HG03571 (cell line): ENCODE results near the gene PTTG1IP.

Source experiments
- ATAC-seq: cut with Tn5 transposase; IDR thresholded peaks from one replicate; pipeline ENCODE4 v1.9.1; 2021; ENCODE audit not compliant: unreplicated experiment

The PTTG1IP gene

GRCh38 chr21:44896561-44897286 lies 23.2 kb upstream of the PTTG1IP start:
- ATAC-seq = no peak

DNA sequence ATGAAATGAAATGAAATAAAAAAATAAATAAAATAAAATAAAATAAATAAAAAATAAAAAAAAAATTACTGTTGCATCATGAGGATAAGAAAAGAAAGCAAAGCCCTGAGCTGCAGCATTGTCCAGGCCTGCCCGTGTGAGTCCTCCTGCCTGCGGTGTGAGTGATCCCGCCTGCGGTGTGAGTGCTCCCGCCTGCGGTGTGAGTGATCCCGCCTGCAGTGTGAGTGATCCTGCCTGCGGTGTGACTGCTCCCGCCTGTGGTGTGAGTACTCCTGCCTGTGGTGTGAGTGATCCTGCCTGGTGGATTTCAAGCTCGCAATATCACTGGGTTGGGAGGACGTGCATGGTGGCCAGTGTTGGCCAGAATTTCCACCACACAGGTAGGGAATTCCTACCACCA lies 22.4 kb upstream of the PTTG1IP start:
- ATAC-seq = no peak

DNA sequence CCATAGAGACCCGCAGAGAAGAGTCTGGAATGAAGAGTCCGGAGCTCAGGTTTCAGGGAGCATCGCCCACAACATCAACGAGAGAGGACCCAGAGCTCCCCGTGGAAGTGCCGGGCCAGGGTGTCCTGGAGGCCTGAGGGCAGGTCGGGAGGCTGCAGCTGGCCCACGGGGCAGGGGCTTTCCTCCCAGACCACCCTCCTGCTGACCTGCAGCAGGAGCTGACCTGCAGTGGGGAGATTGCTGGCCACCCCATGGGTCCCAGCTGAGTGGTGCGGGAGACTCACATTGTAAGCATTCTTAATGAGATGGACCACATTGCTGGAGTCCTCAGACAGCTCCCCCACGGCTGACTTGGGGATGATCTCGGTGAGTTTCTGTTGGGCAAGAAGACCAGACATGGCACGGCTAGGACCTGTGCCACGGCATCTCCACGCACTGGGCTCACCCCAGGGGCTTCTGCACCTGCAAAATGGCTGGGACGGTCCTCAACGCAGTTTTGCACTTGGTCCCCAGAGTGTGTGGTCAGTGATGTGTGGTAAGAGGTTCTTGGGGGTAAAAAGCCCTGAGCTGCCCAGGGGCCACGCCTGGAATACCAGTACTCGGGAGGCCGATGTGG lies 21.3 kb upstream of the PTTG1IP start:
- ATAC-seq = no peak

DNA sequence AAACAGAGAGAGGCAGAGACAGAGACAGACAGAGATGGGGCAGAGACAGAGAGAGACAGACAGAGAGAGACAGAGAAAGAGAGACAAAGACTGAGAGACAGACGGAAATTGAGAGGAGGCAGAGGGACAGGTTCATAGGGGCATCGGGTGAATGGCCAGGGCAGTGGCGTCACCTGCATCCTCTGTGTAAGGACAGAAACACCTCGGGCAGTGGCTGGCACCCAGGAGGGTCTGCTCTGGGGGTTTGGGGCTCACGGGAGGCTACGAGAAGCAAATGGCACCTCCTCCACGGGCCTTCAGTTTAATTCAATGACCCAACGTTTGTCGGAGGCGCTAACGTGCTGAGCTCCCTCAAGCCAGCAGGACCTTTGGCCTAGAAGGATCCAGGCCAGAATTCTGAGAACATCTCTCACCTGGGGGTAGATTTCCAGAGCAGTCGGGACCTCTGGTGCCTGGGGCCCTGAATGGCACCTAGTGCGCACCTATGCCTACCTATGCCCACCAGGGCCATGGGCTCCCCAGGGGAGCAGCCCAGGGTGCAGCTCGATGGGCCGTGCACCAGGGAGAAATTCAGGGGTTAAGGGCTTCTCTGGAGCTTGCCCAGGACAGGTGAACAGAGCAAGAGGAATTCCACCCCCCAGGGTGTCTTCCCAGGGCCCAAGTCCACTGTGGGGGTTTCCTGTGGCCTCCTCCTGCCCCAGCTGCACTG lies 20.6 kb upstream of the PTTG1IP start:
- ATAC-seq = no peak

- no peak for ATAC-seq
Observed at GRCh38 chr21:44893278-44893556, 19.7 kb upstream of the PTTG1IP start.

DNA sequence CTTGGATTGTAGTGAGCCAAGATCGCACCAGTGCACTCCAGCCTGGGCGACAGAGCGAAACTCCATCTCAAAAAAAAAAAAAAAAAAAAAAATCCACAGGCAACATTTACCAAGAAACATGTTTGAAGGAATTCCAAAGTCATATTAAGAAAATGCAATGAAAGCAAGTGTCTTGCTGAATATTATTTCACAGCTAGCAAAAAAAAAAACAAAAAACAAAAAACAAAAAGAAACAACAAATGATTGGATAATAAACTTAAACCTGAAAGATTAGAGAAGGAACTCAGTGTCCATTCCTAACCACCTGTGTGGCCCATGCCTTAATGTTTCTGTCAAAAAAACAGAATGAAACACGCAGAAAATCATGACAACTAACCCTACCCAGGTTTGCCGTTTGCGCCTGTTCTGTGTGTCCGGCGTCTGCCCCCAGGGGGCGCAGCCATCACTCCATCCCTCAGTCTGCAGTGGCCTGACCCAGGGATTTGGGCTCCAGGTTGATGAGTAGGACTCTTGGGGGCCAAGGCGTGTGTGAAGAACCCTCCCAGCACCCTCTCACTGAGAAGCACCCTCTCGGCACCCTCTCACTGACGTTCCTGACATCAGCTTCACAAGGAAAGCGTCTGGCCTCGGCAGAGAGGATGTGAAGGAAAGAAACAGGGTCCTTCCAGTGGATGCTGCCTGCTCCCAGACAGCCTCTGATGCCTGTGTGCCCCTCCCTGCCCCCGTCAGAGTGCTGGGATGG lies 19.2 kb upstream of the PTTG1IP start:
- no peak for ATAC-seq

DNA sequence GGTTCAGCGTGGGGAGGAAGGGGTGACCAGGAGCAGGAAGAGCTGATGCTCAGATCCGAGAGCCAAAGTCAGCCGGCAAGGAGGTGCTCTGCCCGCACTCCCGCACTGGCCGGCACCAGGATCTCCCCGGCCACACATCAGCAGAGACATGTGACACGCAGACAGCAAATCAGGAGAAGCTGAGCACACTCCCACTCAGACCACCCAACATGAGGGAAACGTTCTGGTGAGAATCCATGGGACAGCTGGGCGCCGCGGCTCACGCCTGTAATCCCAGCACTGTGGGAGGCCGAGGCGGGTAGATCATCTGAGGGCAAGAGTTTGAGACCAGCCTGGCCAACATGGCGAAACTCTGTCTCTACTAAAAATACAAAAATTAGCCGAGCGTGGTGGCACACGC lies 18.6 kb upstream of the PTTG1IP start:
- ATAC-seq = no peak

DNA sequence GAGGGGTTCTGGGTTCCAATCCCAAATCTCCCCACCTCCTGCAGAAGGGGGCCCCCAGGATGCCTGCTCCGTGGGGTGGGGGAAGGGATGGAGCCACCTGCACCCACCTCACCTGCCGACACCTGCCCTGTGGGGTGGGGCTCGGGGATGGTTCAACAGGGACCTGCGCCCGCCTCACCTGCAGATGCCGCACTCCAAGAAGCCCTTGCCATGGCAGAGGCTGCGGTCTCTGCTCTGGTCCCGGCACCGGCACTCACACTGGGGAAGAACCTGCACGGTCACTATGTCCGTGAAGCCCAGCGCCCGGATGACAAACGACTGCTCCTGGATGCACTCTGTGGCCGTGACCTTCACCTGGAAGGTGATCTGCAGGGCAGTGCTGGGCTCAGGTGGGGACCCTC lies 18.1 kb upstream of the PTTG1IP start:
- ATAC-seq = no peak

GRCh38 chr21:44890961-44891541 lies 17.6 kb upstream of the PTTG1IP start:
- ATAC-seq = no peak

- no peak for ATAC-seq
Observed at GRCh38 chr21:44890338-44890931, 16.9 kb upstream of the PTTG1IP start.

DNA sequence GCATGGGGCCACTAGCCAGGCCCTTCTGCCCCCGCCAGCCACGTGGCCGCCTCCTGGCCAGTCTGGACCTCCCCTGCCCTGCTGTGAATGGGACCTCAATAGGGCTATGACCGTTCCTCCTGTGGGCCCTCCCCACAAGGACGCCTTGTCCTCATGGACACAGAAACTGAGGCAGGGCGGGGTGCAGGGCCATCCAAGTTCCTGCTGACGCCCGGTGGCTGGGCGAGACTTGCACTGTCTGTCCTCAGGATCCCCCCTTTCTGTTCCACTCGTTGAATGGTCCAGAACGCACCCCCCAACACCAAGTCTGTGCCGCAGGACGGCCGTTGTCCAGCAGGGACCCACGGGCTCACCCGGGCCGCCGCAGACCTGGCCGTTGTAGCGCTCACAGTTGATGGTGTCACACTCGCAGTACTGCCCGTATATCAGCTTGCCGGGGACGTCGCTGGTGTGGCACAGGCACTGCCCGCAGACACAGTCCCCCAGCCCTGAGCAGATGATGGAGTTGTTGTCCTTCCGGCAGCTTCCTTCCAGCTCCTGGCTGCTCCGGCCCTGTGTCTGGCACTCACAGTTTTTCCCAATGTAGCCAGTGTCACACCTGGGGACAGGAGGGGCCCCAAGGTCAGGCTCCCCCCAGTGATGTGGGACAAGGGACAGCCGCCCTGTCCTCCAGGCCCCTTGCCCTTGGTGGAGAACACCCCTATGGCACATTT lies 16.3 kb upstream of the PTTG1IP start:
- no peak for ATAC-seq

DNA sequence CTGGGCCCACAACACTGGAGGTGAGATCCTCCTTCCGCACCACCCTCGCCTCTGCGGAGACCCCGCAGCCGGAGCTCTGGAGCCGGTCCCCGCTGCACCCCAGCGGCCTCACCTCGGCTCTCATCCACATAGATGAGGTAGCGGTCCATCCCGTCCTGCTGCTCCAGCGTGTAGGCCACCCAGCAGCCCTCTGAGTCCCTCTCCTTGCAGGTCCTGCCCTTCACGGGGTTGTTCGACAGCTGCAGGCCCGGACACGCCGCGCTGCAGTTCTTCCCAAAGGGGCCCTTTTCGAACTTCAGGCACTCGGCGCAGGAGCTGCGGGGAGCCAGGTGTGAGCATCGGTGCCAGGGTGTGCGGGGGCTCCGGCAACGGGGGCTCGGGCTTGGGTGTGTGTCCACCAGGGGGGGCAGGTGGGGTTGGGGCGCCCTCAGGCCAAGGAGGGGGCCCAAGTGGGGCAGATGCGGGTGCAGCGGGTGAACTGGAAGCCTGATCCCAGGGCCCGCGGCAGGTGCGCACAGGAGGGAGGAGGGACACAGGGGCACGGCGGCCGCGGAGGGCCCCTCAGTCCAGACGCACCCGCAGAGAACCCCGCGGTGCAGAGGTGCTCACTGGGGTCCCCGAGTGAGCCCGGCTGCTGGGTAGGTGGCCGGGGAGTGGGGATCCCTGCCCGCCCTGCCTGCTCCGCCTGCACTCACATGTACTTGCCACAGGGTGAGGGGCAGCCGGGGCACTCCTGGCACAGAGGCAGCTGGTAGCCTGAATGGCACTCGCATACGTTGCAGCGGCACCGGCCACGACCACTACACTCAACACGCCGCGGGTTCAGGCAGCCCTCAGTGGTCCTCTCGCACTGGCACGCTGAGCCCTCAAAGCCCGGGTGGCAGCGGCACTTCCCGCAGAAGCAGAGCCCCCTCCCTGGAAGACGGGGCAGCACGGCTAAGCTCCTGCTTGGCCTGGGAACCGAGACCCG lies 15.4 kb upstream of the PTTG1IP start:
- no peak for ATAC-seq

DNA sequence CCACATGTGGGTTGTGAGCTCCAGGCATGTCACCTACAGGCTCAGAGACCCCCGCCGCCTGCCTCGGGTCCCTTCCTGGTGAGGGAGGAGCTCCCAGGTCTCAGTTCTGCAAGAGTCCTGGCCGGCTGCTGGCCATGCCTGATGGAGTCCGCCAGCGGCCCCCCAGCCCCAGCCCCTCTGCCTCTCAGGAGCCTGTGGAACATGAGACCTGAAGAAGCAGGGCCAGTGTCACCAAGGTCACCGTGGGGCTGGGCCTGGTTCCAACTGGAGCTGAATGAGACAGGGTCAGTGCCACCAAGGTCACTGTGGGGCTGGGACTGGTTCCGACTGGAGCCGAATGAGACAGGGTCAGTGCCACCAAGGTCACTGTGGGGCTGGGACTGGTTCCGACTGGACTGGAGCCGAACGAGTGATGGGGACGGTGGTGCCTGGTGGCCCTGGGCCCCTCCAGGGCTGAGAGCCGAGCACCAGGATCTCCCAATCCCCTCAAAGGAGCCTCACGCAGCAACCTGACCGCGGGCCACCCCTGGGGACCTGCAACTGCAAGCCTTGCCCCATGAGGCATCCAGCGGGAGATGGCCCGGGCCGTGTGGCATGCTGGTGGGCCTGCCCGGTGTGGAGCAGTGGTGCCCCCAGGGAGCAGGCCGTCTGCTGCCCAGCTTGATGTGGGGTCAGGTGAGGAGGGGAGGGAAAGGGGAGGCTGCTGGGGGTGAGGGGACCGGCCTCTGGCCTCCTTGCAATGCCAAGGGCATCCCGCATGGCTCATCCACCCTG lies 14.5 kb upstream of the PTTG1IP start:
- no peak for ATAC-seq

DNA sequence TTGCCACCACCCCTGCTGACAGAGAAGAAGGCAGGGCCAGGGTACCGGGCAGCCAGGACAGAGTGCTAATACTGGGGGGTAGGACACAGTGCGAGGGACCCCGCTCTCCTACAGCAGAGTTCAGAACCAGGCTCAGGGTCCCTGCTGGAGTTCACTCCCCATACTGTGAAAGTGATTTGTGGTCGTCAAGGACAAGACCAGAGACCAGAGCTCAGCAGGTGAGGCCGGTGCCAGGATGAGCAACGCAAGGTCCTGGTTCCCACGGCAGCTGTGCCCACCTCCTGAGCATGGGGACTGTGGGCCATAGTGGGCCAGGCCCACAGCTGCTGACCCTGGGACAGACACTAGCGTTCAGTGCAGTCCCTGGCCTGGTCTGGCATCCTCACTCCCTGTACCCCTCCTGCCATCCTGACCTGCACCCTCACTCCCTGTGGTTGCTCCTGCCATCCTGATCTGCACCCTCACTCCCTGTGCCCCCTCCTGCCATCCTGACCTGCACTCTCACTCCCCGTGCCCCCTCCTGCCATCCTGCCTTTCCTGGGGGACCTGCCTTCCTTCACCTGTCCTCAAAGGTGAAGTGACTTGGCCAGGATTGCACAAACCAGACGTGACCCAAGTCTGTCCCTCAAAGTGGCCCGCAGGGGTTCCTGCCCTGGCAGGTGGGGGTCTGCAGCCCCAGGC lies 13.8 kb upstream of the PTTG1IP start:
- no peak for ATAC-seq

DNA sequence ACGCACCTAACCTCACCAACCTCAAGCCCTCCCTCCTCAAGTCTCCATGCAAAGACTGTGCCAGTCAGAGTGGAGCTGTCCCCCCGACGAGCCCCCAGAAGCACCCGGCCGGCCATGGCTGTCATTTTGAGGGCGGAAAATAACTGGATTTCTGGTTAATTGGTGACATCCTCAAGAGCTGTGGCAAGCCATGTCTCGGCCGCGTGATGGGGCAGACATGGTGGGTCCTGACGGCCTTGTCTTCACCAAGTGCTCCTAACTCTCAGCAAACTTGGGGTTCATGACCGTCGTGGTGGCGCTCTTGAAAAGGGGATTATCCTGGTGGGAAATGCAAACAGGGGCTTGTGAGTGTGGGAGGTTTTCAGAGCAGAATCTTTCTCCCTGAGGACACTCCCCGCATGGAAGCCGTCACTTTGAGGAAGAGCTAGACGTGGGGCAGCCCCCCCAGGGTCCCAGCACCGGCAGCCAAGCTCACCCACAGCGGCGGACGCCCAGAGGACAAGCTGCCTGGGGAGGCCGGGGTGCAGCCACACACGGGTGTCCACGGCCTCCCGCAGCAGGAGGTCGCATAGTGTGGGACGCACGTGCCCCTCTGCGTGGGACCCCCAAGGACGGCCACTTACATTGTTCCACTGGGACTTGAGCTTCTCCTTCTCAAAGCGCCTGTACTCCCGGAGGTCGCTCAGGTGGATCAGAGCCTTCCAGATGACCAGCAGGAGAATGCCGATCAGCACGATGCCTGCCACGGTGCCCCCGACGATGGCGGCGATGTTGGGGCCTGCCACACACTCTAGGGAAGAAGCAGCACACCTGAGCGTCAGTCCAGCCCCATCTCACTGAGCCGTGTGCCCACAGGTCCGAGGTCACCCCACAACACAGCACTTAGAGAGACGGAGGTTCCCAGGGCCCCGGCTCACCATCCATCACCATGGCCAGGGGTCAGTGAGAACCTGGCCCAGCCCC lies 12.9 kb upstream of the PTTG1IP start:
- no peak for ATAC-seq

DNA sequence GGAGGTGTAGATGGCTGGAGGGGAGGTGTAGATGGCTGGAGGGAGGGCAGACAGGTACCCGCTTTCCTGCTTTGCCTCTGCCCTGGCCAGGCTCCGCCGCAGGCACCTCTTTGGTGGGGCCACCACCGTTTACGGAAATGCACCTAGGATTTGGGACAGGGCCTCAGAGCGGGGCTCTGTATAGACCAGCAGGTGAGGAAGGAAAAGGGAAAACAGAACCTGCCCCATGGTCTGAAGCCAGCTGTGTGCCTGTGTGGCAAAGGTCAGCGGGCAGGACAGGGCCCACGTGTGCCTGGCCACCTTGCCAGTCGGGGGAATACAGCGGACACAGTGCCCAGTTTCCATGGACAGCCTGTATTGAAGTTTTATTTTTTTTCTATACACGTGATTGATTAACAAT lies 12.1 kb upstream of the PTTG1IP start:
- no peak for ATAC-seq

DNA sequence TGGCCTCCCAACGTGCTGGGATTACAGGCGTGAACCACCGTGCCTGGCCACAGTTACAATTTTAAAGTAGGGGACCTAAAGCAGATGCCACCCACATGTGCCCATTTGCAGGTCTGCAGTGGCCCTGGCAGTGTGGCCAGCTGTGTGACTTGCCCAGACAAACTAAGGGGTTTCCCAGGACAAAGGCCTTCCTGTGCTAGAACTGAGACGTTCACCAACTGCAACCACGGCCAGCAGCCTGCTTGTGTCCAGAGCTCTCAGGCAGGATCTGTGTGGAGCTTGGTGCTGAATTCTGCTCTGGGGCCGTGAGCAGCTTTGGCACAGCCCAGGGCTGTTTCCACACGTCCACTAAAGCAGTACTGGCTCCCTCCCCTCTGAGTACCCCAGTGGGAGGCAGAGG lies 10.6 kb upstream of the PTTG1IP start:
- ATAC-seq = no peak
